Endothelial cell (in vitro differentiated cells): ENCODE measurements around the gene PAPPA. TPM values are rescaled to one million over a fixed set of nuclear protein-coding genes. Genes with fewer than 3 reads are reported as not detected.
A peak's percentile ranks its signal among the peaks of the same experiment; 100 is the strongest.

Source experiments
- DNase-seq: peaks from one replicate; pipeline ENCODE4 v3.0.0; 2021; ENCODE audit warnings: low spot score
- H3K27ac Mint-ChIP-seq: one replicate; pipeline ENCODE4 v1.8.0; 2021; ENCODE audit warnings: mixed read lengths, inconsistent platforms; ENCODE audit not compliant: unreplicated experiment
- H3K27me3 Mint-ChIP-seq: one replicate; pipeline ENCODE4 v1.8.0; 2021; ENCODE audit warnings: mild to moderate bottlenecking, moderate library complexity, mixed read lengths, inconsistent platforms; ENCODE audit not compliant: unreplicated experiment
- H3K36me3 Mint-ChIP-seq: one replicate; pipeline ENCODE4 v1.8.0; 2021; ENCODE audit warnings: mild to moderate bottlenecking, low read depth, mixed read lengths, inconsistent platforms; ENCODE audit not compliant: unreplicated experiment
- H3K4me1 Mint-ChIP-seq: one replicate; pipeline ENCODE4 v1.8.0; 2021; ENCODE audit warnings: mild to moderate bottlenecking, mixed read lengths, inconsistent platforms; ENCODE audit not compliant: unreplicated experiment
- H3K4me3 Mint-ChIP-seq: one replicate; pipeline ENCODE4 v1.8.0; 2021; ENCODE audit warnings: mild to moderate bottlenecking, mixed read lengths, inconsistent platforms; ENCODE audit not compliant: unreplicated experiment
- H3K9me3 Mint-ChIP-seq: one replicate; pipeline ENCODE4 v1.8.0; 2021; ENCODE audit warnings: mixed read lengths, inconsistent platforms; ENCODE audit not compliant: unreplicated experiment
- total RNA-seq: library from RNA; stranded (reverse); fragmentation: NEBNext Ultra II Directional; extraction: Animal tissue kit (Norgen Biotek cat#: 25700); gene quantifications from one replicate; pipeline ENCODE4 v1.2.1, GENCODE V29; 2021; ENCODE audit not compliant: unreplicated experiment
- TF ChIP-seq, protein P1 (sequence below): fragments of 200-600 bp; sonication (generic); IDR thresholded peaks from one replicate; pipeline ENCODE4 v1.5.0; 2021; ENCODE audit warnings: antibody characterized with exemption; ENCODE audit not compliant: unreplicated experiment

Gene PAPPA
- total RNA-seq, 1 donor from 2014 or later = 1.4 TPM

DNA sequence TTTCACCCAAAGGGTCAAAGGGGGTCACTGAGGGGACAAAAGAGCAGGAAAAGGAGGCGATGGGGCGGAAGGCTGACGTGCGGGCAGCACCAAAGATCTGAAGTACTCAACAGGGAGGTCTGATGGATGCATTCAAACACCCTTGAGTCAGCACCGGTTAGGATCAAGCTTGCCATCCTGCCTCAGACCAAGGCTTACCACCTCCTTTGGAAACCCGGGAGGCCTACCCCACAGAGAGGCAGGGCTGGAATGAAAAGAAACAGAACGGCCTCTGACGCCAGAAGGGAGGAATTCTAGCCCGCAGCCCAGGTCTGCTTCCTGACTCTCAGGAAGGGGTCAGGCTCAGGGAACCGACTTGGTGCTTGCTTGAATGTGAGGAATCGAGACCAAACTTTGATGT is 125.6 kb downstream of the PAPPA start:
- Mint-ChIP-seq H3K4me1 (peaks cover 24% of the 10 kb centered on the region), H3K27me3 (peaks cover 8% of the 10 kb centered on the region), H3K36me3 (no peaks in the 10 kb centered on the region), H3K4me3 (no peak overlapping the region), H3K9me3 (no peaks in the 10 kb centered on the region), H3K27ac (no peak overlapping the region)
- DNase-seq = peak; percentile 20
- TF ChIP-seq, protein P1, sequence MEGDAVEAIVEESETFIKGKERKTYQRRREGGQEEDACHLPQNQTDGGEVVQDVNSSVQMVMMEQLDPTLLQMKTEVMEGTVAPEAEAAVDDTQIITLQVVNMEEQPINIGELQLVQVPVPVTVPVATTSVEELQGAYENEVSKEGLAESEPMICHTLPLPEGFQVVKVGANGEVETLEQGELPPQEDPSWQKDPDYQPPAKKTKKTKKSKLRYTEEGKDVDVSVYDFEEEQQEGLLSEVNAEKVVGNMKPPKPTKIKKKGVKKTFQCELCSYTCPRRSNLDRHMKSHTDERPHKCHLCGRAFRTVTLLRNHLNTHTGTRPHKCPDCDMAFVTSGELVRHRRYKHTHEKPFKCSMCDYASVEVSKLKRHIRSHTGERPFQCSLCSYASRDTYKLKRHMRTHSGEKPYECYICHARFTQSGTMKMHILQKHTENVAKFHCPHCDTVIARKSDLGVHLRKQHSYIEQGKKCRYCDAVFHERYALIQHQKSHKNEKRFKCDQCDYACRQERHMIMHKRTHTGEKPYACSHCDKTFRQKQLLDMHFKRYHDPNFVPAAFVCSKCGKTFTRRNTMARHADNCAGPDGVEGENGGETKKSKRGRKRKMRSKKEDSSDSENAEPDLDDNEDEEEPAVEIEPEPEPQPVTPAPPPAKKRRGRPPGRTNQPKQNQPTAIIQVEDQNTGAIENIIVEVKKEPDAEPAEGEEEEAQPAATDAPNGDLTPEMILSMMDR = no peak

DNA sequence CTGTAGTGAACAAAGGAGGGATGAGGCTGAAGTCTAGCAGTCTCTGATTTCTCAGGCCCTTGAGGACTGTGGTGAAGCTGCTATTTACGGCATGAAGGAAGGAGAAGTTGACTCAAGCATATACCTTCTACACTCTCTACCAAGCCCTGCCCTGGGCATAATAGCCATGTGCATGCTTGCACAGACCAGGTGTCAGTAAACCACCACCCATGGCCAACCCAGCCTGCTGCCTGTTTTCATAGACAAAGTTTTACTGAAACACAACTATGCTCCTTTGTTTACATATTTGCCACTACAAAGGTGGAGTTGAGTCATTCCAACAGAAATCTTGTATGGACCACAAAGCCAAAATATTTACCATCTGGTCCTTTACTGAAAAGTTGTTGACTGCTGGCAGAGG is 126.9 kb downstream of the PAPPA start:
- Mint-ChIP-seq H3K4me3 (no peak overlapping the region), H3K9me3 (no peaks in the 10 kb centered on the region), H3K27me3 (peaks cover 6% of the 10 kb centered on the region), H3K27ac (no peak overlapping the region), H3K4me1 (peaks cover 22% of the 10 kb centered on the region), H3K36me3 (no peaks in the 10 kb centered on the region)
- TF ChIP-seq, protein P1 = no peak
- DNase-seq = no peak

DNA sequence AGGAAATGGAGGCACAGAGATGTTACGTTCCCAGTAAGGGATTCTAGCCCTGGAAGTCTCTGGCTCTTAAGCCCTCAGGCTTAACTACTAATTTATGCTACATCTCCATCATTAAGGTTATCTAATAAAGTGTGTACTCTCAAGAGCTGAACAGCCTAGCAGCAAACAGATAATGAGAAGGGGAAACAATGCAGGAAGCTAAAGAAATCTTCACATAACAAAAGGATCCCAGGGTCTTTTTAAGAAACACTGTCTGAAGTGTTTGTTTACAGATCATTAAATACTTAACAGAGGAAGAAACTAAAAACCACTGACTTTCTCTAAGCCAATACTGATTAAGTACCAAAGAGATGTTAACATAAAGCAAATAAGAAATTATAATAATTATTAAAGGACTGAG is 129.0 kb downstream of the PAPPA start:
- TF ChIP-seq, protein P1 = no peak
- no peaks in the 10 kb centered on the region for H3K36me3 Mint-ChIP-seq
- no peak overlapping the region for H3K4me3 Mint-ChIP-seq
- peaks cover 29% of the 10 kb centered on the region for H3K4me1 Mint-ChIP-seq
- no peaks in the 10 kb centered on the region for H3K9me3 Mint-ChIP-seq
- DNase-seq = no peak
- peaks cover 1% of the 10 kb centered on the region for H3K27me3 Mint-ChIP-seq
- H3K27ac Mint-ChIP-seq = no peak overlapping the region

DNA sequence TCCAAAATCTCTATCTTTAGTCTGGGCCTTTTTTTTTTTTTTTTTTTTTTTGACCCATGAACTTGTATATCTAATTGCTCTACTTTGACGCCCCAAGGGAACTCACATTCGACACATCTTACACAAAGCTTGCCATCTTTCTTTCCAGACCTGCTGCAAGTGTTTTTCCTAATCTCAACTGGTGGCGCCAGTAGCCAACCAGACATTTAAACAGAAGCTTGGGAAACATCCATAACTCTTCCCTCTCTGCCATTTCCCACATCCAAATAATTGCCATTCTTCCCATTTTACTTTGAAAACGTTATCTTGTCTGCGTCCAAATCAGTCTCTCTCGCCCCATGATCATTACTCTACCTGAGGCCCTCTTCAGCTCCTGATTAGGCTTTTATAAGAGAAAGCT is 130.9 kb downstream of the PAPPA start:
- Mint-ChIP-seq H3K36me3 (no peaks in the 10 kb centered on the region), H3K27ac (no peak overlapping the region), H3K9me3 (no peaks in the 10 kb centered on the region), H3K4me3 (no peak overlapping the region), H3K4me1 (peaks cover 20% of the 10 kb centered on the region), H3K27me3 (no peaks in the 10 kb centered on the region)
- no peak for DNase-seq
- TF ChIP-seq, protein P1 = no peak

DNA sequence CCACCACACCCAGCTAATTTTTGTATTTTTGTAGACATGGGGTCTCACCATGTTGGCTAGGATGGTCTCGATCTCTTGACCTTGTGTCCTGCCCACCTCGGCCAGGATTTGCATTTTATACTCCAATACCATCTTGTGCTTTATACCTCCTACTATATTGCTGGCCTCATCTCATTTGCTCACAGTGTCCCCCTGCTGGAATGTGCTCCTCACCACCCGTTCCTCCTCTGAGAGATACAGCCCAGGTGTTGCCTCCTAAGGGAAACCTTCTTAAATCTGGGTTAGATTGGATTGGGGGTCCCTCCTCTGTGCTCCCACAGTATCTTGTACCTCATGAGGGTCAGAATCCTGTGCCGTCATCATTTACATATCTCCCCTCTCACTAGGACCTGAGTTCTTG is 131.7 kb downstream of the PAPPA start:
- no peak for DNase-seq
- H3K36me3 Mint-ChIP-seq = no peaks in the 10 kb centered on the region
- no peaks in the 10 kb centered on the region for H3K27me3 Mint-ChIP-seq
- H3K27ac Mint-ChIP-seq = no peak overlapping the region
- TF ChIP-seq, protein P1 = no peak
- H3K9me3 Mint-ChIP-seq = no peaks in the 10 kb centered on the region
- peaks cover 15% of the 10 kb centered on the region for H3K4me1 Mint-ChIP-seq
- no peak overlapping the region for H3K4me3 Mint-ChIP-seq
